Measurements from ENCODE around the gene CALM1. TPM values are rescaled to one million over a fixed set of nuclear protein-coding genes. Genes with fewer than 3 reads are reported as not detected.

The CALM1 gene
- total RNA-seq, 1 experiment from 2014 or later = 373 TPM

DNA sequence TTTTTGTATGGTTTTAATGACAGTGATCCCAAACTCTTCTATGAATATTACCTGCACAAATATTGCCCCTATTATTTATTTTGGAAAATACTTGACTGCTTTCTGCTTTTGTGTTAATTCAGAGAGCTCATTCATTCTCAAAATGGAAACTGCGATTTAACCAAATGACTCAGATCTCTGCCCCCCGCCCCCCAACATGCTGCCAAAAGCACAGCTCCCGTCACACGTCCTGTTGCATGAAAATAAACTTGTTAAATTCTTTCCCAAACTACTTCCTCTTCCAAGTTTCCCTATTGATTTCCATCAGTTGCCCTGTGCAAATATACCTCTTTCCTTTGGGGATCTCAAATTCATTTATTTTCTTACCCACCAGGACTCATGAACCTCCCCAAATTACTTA is 47.1 kb upstream of the CALM1 start:
- no peak overlapping the region for H3K4me3 Mint-ChIP-seq
- H3K4me1 Mint-ChIP-seq = peaks cover 19% of the 10 kb centered on the region
- POLR2A ChIA-PET = no interaction called here
- CTCF ChIA-PET = no interaction called here
- ATAC-seq (no peak), DNase-seq (ENCODE audit: low spot score) (no peak)
- peaks cover 5% of the 10 kb centered on the region; the same call in 1 of the 2 replicates for H3K9me3 Mint-ChIP-seq
- no peaks in the 10 kb centered on the region for H3K36me3 Mint-ChIP-seq
- TF ChIP-seq ELF4 (CRISPR knock-in tag; IDR thresholded peaks at IDR 0.05; ENCODE audit: low read depth) (no peak), NFE2L1 (CRISPR knock-in tag; IDR thresholded peaks at IDR 0.05) (no peak), NFYB (CRISPR knock-in tag; conservative IDR thresholded peaks at IDR 0.05; ENCODE audit: low read depth) (no peak), NR1H2 (CRISPR knock-in tag; IDR thresholded peaks at IDR 0.05) (no peak), RORB (CRISPR knock-in tag; IDR thresholded peaks at IDR 0.05) (no peak), TCF7 (CRISPR knock-in tag; IDR thresholded peaks at IDR 0.05; ENCODE audit: low read depth) (no peak), MXD4 (CRISPR knock-in tag; IDR thresholded peaks at IDR 0.05; ENCODE audit: borderline replicate concordance) (no peak), KAT7 (CRISPR knock-in tag; IDR thresholded peaks at IDR 0.05; ENCODE audit: borderline replicate concordance) (no peak), OVOL2 (CRISPR knock-in tag; IDR thresholded peaks at IDR 0.05; ENCODE audit: borderline replicate concordance) (no peak)
- TF ChIP-seq, protein P1, sequence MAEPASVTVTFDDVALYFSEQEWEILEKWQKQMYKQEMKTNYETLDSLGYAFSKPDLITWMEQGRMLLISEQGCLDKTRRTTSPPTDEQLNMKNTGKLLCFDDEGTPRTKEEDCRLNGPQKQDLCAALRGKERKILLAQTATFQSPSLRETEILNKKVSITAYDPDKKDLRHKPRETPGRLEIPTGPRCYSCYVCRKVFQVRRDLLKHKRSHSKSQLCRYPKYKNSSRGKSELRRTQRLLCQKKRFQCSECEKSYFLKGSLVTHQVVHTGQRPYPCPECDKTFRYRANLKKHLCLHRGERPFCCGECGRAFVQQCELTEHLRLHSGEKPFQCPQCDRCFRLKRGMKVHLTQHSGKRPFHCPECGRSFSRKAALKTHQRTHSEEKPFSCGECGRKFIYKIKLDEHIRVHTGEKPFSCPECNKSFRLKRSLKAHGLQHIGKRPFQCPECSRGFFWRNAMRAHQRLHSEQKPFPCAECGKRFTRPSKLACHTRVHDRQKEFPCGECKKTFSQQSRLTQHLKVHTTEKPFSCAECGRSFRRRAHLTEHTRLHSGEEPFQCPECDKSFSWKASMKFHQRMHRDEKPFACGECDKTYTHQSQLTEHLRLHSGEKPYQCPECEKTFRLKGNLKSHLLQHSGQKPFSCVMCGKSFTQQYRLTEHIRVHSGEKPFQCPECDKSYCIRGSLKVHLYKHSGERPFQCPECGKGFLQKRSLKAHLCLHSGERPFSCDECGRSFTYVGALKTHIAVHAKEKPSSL (CRISPR knock-in tag; conservative IDR thresholded peaks at IDR 0.05) = no peak
- TF ChIP-seq, protein P2, sequence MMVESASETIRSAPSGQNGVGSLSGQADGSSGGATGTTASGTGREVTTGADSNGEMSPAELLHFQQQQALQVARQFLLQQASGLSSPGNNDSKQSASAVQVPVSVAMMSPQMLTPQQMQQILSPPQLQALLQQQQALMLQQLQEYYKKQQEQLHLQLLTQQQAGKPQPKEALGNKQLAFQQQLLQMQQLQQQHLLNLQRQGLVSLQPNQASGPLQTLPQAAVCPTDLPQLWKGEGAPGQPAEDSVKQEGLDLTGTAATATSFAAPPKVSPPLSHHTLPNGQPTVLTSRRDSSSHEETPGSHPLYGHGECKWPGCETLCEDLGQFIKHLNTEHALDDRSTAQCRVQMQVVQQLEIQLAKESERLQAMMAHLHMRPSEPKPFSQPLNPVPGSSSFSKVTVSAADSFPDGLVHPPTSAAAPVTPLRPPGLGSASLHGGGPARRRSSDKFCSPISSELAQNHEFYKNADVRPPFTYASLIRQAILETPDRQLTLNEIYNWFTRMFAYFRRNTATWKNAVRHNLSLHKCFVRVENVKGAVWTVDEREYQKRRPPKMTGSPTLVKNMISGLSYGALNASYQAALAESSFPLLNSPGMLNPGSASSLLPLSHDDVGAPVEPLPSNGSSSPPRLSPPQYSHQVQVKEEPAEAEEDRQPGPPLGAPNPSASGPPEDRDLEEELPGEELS (CRISPR knock-in tag; IDR thresholded peaks at IDR 0.05) = no peak
- TF ChIP-seq, protein P3, sequence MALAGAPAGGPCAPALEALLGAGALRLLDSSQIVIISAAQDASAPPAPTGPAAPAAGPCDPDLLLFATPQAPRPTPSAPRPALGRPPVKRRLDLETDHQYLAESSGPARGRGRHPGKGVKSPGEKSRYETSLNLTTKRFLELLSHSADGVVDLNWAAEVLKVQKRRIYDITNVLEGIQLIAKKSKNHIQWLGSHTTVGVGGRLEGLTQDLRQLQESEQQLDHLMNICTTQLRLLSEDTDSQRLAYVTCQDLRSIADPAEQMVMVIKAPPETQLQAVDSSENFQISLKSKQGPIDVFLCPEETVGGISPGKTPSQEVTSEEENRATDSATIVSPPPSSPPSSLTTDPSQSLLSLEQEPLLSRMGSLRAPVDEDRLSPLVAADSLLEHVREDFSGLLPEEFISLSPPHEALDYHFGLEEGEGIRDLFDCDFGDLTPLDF (CRISPR knock-in tag; IDR thresholded peaks at IDR 0.05) = no peak
- TF ChIP-seq, protein P4, sequence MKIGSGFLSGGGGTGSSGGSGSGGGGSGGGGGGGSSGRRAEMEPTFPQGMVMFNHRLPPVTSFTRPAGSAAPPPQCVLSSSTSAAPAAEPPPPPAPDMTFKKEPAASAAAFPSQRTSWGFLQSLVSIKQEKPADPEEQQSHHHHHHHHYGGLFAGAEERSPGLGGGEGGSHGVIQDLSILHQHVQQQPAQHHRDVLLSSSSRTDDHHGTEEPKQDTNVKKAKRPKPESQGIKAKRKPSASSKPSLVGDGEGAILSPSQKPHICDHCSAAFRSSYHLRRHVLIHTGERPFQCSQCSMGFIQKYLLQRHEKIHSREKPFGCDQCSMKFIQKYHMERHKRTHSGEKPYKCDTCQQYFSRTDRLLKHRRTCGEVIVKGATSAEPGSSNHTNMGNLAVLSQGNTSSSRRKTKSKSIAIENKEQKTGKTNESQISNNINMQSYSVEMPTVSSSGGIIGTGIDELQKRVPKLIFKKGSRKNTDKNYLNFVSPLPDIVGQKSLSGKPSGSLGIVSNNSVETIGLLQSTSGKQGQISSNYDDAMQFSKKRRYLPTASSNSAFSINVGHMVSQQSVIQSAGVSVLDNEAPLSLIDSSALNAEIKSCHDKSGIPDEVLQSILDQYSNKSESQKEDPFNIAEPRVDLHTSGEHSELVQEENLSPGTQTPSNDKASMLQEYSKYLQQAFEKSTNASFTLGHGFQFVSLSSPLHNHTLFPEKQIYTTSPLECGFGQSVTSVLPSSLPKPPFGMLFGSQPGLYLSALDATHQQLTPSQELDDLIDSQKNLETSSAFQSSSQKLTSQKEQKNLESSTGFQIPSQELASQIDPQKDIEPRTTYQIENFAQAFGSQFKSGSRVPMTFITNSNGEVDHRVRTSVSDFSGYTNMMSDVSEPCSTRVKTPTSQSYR (CRISPR knock-in tag; IDR thresholded peaks at IDR 0.05) = no peak
- H3K27ac Mint-ChIP-seq = no peak overlapping the region
- H3K27me3 Mint-ChIP-seq (ENCODE audit: low read depth) = no peaks in the 10 kb centered on the region; the same call in 1 of the 2 replicates

- POLR2A ChIA-PET = no interaction called here
- ATAC-seq (peak; percentile 36; the same call in 1 of the 2 replicates), DNase-seq (ENCODE audit: low spot score) (no peak)
- Mint-ChIP-seq H3K4me3 (no peak overlapping the region), H3K27ac (no peak overlapping the region), H3K27me3 (ENCODE audit: low read depth) (peaks cover 3% of the 10 kb centered on the region; the same call in 1 of the 2 replicates), H3K4me1 (peaks cover 4% of the 10 kb centered on the region; the same call in 1 of the 2 replicates), H3K9me3 (no peaks in the 10 kb centered on the region), H3K36me3 (no peaks in the 10 kb centered on the region)
- CTCF ChIA-PET = no interaction called here
- TF ChIP-seq HMGA2 (CRISPR knock-in tag; IDR thresholded peaks at IDR 0.05) (no peak), ZNF232 (CRISPR knock-in tag; IDR thresholded peaks at IDR 0.05) (no peak), ZNF416 (CRISPR knock-in tag; IDR thresholded peaks at IDR 0.05) (no peak), TP53 (CRISPR knock-in tag; IDR thresholded peaks at IDR 0.05) (no peak), SMAD3 (CRISPR knock-in tag; IDR thresholded peaks at IDR 0.05; ENCODE audit: borderline replicate concordance) (no peak), ZNF121 (CRISPR knock-in tag; IDR thresholded peaks at IDR 0.05) (no peak), ZNF263 (CRISPR knock-in tag; IDR thresholded peaks at IDR 0.05; ENCODE audit: low read depth) (no peak), ETV6 (CRISPR knock-in tag; IDR thresholded peaks at IDR 0.05) (no peak), ZNF671 (CRISPR knock-in tag; IDR thresholded peaks at IDR 0.05) (no peak)
- TF ChIP-seq, protein P5, sequence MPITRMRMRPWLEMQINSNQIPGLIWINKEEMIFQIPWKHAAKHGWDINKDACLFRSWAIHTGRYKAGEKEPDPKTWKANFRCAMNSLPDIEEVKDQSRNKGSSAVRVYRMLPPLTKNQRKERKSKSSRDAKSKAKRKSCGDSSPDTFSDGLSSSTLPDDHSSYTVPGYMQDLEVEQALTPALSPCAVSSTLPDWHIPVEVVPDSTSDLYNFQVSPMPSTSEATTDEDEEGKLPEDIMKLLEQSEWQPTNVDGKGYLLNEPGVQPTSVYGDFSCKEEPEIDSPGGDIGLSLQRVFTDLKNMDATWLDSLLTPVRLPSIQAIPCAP (CRISPR knock-in tag; IDR thresholded peaks at IDR 0.05) = no peak
- TF ChIP-seq, protein P1 (CRISPR knock-in tag; conservative IDR thresholded peaks at IDR 0.05) = no peak
Measured at GRCh38 chr14:90354551-90355298, 42.1 kb upstream of the CALM1 start.
